Measurements from ENCODE around the gene SH3RF2. TPM values are rescaled to one million over a fixed set of nuclear protein-coding genes. Genes with fewer than 3 reads are reported as not detected.
"Not testable (repeated sequence)": the region's sequence is repeated elsewhere in the genome, so short reads cannot be mapped to it uniquely, and the experiment has no call there.

The SH3RF2 gene, protein sequence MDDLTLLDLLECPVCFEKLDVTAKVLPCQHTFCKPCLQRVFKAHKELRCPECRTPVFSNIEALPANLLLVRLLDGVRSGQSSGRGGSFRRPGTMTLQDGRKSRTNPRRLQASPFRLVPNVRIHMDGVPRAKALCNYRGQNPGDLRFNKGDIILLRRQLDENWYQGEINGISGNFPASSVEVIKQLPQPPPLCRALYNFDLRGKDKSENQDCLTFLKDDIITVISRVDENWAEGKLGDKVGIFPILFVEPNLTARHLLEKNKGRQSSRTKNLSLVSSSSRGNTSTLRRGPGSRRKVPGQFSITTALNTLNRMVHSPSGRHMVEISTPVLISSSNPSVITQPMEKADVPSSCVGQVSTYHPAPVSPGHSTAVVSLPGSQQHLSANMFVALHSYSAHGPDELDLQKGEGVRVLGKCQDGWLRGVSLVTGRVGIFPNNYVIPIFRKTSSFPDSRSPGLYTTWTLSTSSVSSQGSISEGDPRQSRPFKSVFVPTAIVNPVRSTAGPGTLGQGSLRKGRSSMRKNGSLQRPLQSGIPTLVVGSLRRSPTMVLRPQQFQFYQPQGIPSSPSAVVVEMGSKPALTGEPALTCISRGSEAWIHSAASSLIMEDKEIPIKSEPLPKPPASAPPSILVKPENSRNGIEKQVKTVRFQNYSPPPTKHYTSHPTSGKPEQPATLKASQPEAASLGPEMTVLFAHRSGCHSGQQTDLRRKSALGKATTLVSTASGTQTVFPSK
- 100 to 1,000 TPM in 1 of 2 donors, 10 to 100 TPM in 1; 41.2 to 272 TPM for total RNA-seq

DNA sequence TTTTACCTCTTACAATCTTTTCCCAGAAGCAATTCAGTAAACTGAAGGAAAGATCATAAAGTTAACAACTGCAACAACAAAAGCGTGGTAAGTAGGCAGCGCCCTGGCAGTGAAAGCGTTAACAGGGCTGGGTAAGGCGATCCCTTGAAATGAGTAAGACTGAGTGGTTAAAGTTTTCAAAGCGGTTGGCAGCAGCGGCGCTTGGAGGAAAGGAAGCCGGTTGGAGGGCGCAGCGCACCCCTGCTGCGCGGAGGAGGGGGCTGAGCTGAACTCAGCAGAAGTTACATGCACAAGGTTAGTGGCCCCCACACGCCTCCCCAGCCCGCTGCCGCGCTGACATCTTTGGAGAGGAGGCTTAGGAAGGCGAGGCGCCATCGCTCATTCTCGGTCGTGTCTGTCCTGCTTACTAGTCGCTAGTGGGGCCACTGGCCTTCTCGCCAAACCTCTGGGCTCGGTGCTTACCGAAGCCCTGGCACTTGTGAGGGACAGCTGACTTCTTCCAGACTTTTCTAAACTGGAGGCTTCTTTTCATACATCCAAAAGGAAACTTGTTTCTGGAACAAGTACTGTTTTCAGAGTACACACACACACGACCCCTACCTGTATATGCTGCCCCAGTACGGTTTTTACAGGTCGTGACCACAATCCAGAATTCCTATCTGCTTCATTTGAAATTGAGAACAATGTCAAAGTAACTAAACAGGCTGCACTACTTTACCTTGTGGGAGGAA lies at the start of gene SH3RF2:
Gene SH3RF2 (plus strand): TSS at position 178 of the 731 bp plus-strand sequence. CDS start 1,351 bp downstream, outside the sequence.
- no peaks in the 10 kb centered on the region for H3K9me3 ChIP-seq
- H3K36me3 ChIP-seq: no peaks in the 10 kb centered on the region
- H3K4me3 ChIP-seq: peak within 1 kb of the TSS; percentile 50 to 61
- H3K27ac ChIP-seq: peak within 1 kb of the TSS; percentile 71 to 87
- peaks cover 0 to 45% of the 10 kb centered on the region in 2 donors for H3K4me1 ChIP-seq
- no peaks in the 10 kb centered on the region for H3K27me3 ChIP-seq
- peak in 1 of 2 donors; percentile 9 for TF ChIP-seq CTCF (IDR thresholded peaks at IDR 0.05)
- DNase-seq (ENCODE audit: low spot score): no peak

- no peaks in the 10 kb centered on the region for H3K4me1 ChIP-seq
Observed at GRCh38 chr5:145887217-145887616, 49.2 kb upstream of the SH3RF2 start.

GRCh38 chr5:145887976-145888574 lies 48.3 kb upstream of the SH3RF2 start:
- peak; percentile 27 to 65 for TF ChIP-seq CTCF (IDR thresholded peaks at IDR 0.05)
- H3K4me1 ChIP-seq: no peaks in the 10 kb centered on the region
- no peak overlapping the region for H3K4me3 ChIP-seq
- H3K27me3 ChIP-seq: no peaks in the 10 kb centered on the region
- no peak overlapping the region for H3K27ac ChIP-seq
- H3K36me3 ChIP-seq: no peaks in the 10 kb centered on the region
- no peak for DNase-seq (ENCODE audit: low spot score)
- peaks cover 0 to 8% of the 10 kb centered on the region in 2 donors for H3K9me3 ChIP-seq

More at GRCh38 chr5:145887217-145887616, 49.2 kb upstream of the SH3RF2 start:
- Histone ChIP-seq H3K27ac (no peak overlapping the region), H3K4me3 (no peak overlapping the region), H3K27me3 (no peaks in the 10 kb centered on the region), H3K9me3 (peaks cover 0 to 8% of the 10 kb centered on the region in 2 donors), H3K36me3 (no peaks in the 10 kb centered on the region)
- TF ChIP-seq CTCF (IDR thresholded peaks at IDR 0.05): no peak
- DNase-seq (ENCODE audit: low spot score): no peak

DNA sequence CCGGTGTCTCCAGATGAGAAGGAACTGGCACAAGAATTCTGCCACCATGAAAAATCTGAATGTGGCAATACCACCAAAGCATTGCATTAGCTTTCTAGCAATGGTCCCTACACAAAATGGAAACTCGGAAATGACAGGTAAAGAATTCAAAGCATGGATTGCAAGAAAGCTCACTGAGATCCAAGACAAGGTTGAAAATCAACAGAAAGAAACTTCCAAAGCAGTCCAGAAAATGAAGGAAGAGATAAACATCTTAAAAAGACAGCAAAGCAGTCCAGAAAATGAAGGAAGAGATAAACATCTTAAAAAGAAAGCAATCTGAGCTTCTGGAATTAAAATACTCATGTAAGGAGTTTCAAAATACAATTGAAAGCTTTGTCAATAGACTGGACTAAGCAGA lies 46.8 kb upstream of the SH3RF2 start:
- no peak overlapping the region for H3K27ac ChIP-seq
- no peaks in the 10 kb centered on the region for H3K4me1 ChIP-seq
- H3K27me3 ChIP-seq: no peaks in the 10 kb centered on the region
- H3K4me3 ChIP-seq: no peak overlapping the region
- TF ChIP-seq CTCF (IDR thresholded peaks at IDR 0.05): no peak
- peaks cover 0 to 8% of the 10 kb centered on the region in 2 donors for H3K9me3 ChIP-seq
- no peaks in the 10 kb centered on the region for H3K36me3 ChIP-seq
- DNase-seq (ENCODE audit: low spot score): no peak

- not testable (repeated sequence) for H3K4me1 ChIP-seq; DNase-seq (ENCODE audit: low spot score); H3K4me3 ChIP-seq; H3K9me3 ChIP-seq; H3K27ac ChIP-seq; H3K36me3 ChIP-seq; H3K27me3 ChIP-seq
Observed at GRCh38 chr5:145891378-145891777, 45.0 kb upstream of the SH3RF2 start.

Measured in right atrium auricular region (tissue), 2 donors.